GM13977 (cell line): Measurements from ENCODE around the gene WDR27.

Source experiments
- DNase-seq: peaks from one replicate; pipeline ENCODE4 v3.0.0; 2012; ENCODE audit warnings: low spot score
- in situ Hi-C: fragments of 300-500 bp; cut with MboI; formaldehyde crosslinking; loops from one replicate; pipeline ENCODE4 v1.12.0; 2022; ENCODE audit warnings: low sequenced_read_pairs, low pct_unique_long_range_greater_than_20kb, mixed read lengths, inconsistent platforms; ENCODE audit not compliant: unreplicated experiment
- TF ChIP-seq, protein P1 (sequence below): IDR thresholded peaks from 2 replicates; pipeline ENCODE4 v1.5.1; 2012; ENCODE audit warnings: mild to moderate bottlenecking, control low read depth; ENCODE audit not compliant: insufficient read depth; ENCODE audit errors: extremely low read depth, missing control alignments

The WDR27 gene

DNA sequence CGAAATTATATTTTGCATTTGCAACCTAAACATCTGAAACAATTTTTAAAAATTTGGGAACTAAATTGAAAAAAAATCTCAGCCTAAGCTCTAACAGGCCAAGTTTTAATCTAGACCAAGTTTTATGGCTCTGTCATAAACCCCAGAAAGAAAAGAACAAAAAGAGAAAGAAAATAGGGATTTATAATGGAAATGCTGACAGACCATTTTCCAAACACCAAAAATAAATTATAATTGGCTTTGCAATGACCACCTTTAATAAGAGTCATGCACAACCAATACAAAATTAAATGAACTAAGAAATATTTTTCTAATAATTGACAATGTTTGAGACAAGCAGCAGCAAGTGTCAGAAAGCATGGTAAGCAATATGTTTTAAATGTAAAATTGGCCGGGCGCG, 72.6 kb downstream of the WDR27 start:
- TF ChIP-seq, protein P1, sequence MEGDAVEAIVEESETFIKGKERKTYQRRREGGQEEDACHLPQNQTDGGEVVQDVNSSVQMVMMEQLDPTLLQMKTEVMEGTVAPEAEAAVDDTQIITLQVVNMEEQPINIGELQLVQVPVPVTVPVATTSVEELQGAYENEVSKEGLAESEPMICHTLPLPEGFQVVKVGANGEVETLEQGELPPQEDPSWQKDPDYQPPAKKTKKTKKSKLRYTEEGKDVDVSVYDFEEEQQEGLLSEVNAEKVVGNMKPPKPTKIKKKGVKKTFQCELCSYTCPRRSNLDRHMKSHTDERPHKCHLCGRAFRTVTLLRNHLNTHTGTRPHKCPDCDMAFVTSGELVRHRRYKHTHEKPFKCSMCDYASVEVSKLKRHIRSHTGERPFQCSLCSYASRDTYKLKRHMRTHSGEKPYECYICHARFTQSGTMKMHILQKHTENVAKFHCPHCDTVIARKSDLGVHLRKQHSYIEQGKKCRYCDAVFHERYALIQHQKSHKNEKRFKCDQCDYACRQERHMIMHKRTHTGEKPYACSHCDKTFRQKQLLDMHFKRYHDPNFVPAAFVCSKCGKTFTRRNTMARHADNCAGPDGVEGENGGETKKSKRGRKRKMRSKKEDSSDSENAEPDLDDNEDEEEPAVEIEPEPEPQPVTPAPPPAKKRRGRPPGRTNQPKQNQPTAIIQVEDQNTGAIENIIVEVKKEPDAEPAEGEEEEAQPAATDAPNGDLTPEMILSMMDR, result no peak
- no peak for DNase-seq
- in situ Hi-C loops, result no loop called here

DNA sequence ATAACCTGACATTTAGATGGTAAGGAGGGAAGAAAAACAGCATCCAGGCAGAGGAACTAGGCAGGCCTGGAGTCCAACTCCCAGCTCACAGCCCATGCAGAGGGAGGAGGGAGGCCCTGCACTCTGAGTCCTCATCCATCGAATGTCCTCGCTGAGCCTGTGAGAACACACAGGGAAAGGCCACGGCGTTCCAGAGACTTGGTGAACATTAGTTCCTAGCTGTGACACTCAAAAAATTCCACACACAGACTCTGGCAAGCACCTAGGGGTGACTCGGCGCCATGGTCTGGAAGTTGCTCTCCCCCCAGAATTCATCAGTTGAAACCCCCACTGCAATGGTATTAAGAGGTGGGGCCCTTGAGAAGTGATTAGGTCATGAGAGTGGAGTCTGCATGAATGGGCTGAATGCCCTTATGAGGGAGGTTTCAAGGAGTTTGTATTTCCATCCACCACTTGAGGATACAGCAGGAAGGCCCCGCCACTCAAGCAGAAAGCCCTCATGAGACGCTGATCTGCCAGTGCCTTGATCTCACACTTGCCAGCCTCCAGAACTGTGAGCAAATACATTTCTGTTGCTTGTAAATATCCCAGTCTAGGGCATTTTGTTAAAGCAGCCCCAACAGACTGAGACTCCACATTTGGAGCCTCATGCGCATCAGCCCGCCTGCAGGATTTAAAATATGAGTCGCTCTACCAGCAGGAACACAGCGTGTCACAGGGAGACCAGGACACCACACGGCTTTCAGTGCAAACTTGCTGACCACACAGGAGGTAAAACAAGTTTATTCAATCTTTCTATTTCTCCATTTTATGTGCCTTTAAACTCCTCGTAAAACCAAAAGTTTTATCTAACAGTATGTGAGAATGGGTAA, 73.9 kb downstream of the WDR27 start:
- TF ChIP-seq, protein P1, result no peak
- in situ Hi-C loops, result no loop called here
- DNase-seq, result no peak

DNA sequence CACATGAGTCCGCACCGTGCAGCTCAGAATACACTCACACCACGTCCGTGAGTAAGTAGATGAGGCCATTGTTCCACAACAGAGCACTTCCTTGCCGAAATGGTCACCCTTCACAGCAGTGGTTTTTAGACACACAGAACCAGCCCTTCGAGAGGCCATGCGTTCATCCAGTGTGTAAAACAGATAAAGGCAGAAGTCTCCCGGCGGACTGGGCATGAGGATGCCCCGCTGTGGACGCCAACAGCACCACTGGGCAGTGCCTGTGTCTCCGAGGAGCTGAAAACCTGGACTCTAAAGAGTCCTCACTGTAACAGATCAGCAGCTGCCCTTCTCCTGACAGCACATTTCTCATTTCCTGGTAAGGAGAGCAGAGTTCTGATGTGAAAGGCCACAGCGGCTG, 75.2 kb downstream of the WDR27 start:
- TF ChIP-seq, protein P1, result no peak
- no peak for DNase-seq
- in situ Hi-C loops, result no loop called here

DNA sequence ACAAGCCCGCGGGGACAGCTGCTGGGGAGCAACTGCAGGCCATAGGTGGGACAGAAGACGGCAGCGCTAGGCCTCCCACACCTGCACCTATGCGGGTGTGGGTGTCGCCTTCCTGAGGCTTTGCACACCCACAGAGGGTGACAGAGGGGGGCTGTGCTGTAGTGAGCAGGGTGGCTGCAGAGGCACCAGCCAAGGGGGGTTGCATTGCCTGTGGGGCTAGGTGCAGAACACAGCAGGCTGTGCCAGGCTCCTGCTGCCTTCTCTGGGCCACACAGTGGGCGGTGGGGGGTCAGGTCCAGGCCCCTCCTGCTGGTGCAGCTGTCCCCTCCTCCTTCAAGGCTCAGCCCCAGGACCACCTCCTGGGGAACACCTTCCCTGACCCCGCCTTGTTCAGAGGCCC, 75.7 kb downstream of the WDR27 start:
- TF ChIP-seq, protein P1, result no peak
- DNase-seq, result no peak
- in situ Hi-C loops, result no loop called here

DNA sequence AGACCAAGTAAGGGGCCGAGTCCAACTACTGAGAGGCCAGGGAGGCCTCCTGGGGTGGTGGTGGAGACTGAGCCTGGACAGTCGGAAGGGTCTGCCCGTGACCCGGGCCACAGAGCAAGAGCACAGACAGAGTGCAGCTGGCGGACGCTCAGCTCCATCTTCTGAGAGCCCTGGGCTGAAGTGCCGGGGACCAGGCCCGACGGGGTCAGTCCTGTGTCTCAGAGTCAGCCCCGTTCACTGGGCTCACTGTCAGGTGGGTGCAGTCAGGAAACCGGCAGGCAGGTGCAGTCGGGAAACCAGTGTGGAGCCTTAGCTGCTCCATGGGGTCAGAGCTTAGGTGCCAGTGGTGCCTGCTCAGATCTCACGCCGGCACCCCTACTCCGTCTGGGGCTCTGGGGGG, 76.5 kb downstream of the WDR27 start:
- in situ Hi-C loops, result no loop called here
- TF ChIP-seq, protein P1, result no peak

DNA sequence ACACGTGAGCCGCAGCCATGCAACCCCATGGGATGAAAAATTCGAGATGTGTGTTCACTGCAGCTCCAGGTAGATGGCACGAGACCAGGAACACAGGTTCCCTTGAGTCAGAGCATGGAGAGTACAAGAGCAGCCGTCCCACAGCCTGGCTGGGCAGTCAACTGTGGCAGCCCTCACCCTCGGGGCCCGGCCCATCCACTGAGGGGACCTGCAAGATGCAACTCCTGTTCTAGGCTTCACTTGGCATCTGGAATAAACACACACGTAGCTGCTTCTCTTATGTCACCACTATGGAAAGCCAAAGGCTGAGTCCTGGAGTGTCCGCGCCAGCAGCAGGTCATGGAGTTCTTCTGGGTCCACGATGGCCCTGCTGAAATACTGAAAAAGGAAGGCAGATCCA, 77.0 kb downstream of the WDR27 start:
- in situ Hi-C loops, result no loop called here
- DNase-seq, result no peak
- TF ChIP-seq, protein P1, result no peak

More for the DNA sequence above, 76.5 kb downstream of the WDR27 start:
- no peak for DNase-seq
